ENCODE measurements around the gene TBX4.

DNA sequence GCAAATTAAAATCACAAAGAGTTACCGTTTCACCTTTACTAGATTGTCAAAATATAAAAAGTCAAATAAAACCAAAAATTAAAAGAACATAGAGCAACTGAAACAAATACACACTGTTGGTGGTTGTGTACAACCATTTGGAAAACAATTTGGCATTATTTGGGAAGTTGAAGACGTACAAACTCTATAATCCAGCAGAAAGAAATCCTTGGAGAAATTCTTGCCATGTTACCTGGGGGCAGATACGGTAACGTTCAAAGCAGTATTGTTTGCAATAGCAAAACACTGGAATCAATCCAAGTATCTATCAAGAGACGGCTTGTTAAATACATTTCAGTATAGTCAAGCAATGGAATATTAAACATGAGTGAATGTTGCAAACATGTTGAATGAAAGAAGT lies 56.7 kb downstream of the TBX4 start:
- TF ChIP-seq, protein P1, sequence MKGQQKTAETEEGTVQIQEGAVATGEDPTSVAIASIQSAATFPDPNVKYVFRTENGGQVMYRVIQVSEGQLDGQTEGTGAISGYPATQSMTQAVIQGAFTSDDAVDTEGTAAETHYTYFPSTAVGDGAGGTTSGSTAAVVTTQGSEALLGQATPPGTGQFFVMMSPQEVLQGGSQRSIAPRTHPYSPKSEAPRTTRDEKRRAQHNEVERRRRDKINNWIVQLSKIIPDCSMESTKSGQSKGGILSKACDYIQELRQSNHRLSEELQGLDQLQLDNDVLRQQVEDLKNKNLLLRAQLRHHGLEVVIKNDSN (IDR thresholded peaks at IDR 0.05) = no peak
- TF ChIP-seq ZBTB7A (IDR thresholded peaks at IDR 0.05; ENCODE audit: low read depth) = no peak
- TF ChIP-seq TAF1 (IDR thresholded peaks at IDR 0.05; ENCODE audit: low read depth) = no peak
- no peak for TF ChIP-seq CREB1 (IDR thresholded peaks at IDR 0.05; ENCODE audit: low read depth)
- TF ChIP-seq CEBPB (IDR thresholded peaks at IDR 0.05) = no peak
- no peak for TF ChIP-seq TEAD4 (IDR thresholded peaks at IDR 0.05)
- TF ChIP-seq, protein P2, sequence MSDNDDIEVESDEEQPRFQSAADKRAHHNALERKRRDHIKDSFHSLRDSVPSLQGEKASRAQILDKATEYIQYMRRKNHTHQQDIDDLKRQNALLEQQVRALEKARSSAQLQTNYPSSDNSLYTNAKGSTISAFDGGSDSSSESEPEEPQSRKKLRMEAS (IDR thresholded peaks at IDR 0.05) = no peak
- no peak for TF ChIP-seq YY1 (IDR thresholded peaks at IDR 0.05; ENCODE audit: low read depth)
- TF ChIP-seq EP300 (IDR thresholded peaks at IDR 0.05; ENCODE audit: borderline replicate concordance) = no peak
- no peak for TF ChIP-seq NFIC (IDR thresholded peaks at IDR 0.05)
- no peak for TF ChIP-seq TCF12 (IDR thresholded peaks at IDR 0.05; ENCODE audit: low read depth)
- TF ChIP-seq, protein P3, sequence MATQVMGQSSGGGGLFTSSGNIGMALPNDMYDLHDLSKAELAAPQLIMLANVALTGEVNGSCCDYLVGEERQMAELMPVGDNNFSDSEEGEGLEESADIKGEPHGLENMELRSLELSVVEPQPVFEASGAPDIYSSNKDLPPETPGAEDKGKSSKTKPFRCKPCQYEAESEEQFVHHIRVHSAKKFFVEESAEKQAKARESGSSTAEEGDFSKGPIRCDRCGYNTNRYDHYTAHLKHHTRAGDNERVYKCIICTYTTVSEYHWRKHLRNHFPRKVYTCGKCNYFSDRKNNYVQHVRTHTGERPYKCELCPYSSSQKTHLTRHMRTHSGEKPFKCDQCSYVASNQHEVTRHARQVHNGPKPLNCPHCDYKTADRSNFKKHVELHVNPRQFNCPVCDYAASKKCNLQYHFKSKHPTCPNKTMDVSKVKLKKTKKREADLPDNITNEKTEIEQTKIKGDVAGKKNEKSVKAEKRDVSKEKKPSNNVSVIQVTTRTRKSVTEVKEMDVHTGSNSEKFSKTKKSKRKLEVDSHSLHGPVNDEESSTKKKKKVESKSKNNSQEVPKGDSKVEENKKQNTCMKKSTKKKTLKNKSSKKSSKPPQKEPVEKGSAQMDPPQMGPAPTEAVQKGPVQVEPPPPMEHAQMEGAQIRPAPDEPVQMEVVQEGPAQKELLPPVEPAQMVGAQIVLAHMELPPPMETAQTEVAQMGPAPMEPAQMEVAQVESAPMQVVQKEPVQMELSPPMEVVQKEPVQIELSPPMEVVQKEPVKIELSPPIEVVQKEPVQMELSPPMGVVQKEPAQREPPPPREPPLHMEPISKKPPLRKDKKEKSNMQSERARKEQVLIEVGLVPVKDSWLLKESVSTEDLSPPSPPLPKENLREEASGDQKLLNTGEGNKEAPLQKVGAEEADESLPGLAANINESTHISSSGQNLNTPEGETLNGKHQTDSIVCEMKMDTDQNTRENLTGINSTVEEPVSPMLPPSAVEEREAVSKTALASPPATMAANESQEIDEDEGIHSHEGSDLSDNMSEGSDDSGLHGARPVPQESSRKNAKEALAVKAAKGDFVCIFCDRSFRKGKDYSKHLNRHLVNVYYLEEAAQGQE (IDR thresholded peaks at IDR 0.05; ENCODE audit: low read depth) = no peak
- no peak for TF ChIP-seq RAD21 (IDR thresholded peaks at IDR 0.05; ENCODE audit: low read depth)
- no peak for TF ChIP-seq EGR1 (IDR thresholded peaks at IDR 0.05)

Measured in Ishikawa (cell line).